Effector memory CD4-positive, alpha-beta T cell (primary cell): Measurements from ENCODE around the gene RASA2.
A peak's percentile ranks its signal among the peaks of the same experiment; 100 is the strongest.

ENCODE experiments used
- DNase-seq, 3 donors: peaks; one replicate each; pipeline ENCODE4 v3.0.0-alpha.2; 2020
- H3K27ac ChIP-seq: 2 replicates; pipeline ENCODE4 v1.7.0; 2013; ENCODE audit warnings: mild to moderate bottlenecking, low read length, moderate library complexity; ENCODE audit not compliant: insufficient read depth, poor library complexity, severe bottlenecking
- H3K27me3 ChIP-seq: replicated peaks from 2 replicates; pipeline ENCODE4 v1.7.0; 2013; ENCODE audit warnings: mild to moderate bottlenecking, low read length; ENCODE audit not compliant: insufficient read depth, control insufficient read depth, poor library complexity, severe bottlenecking
- H3K36me3 ChIP-seq: 2 replicates; pipeline ENCODE4 v1.7.0; 2013; ENCODE audit warnings: mild to moderate bottlenecking, low read length, moderate library complexity; ENCODE audit not compliant: control insufficient read depth, insufficient read depth
- H3K4me1 ChIP-seq: 2 replicates; pipeline ENCODE4 v1.7.0; 2013; ENCODE audit warnings: low read length, mild to moderate bottlenecking; ENCODE audit not compliant: control insufficient read depth, insufficient read depth, poor library complexity, severe bottlenecking
- H3K4me3 ChIP-seq: 2 replicates; pipeline ENCODE4 v1.7.0; 2013; ENCODE audit warnings: low read length, low read depth, mild to moderate bottlenecking; ENCODE audit not compliant: insufficient read depth, poor library complexity, severe bottlenecking
- H3K9me3 ChIP-seq: 2 replicates; pipeline ENCODE4 v1.7.0; 2013; ENCODE audit warnings: mild to moderate bottlenecking, low read length, moderate library complexity; ENCODE audit not compliant: control insufficient read depth
- total RNA-seq, 3 donors: gene quantifications; one replicate each; lab custom pipeline; 2026; lab: John Stamatoyannopoulos, UW

Gene RASA2
- 136 to 157 (median 140) reads per million in 3 donors for total RNA-seq

GRCh38 chr3:141486746-141487520, at the start of gene RASA2:
Gene RASA2, plus strand, starts transcription at chr3:141487027. Its CDS starts 57 bp downstream, at chr3:141487084.
- H3K27ac ChIP-seq = peak within 1 kb of the TSS; percentile 89
- peaks cover 34% of the 10 kb centered on the region for H3K4me1 ChIP-seq
- H3K4me3 ChIP-seq = peak within 1 kb of the TSS; percentile 77
- H3K36me3 ChIP-seq = no peaks in the 10 kb centered on the region
- no peaks in the 10 kb centered on the region for H3K27me3 ChIP-seq
- peak; percentile 56 to 66 (median 58) for DNase-seq
- no peaks in the 10 kb centered on the region for H3K9me3 ChIP-seq

GRCh38 chr3:141439589-141439988, 47.2 kb upstream of the RASA2 start:
- DNase-seq = no peak
- Histone ChIP-seq H3K4me3 (no peak overlapping the region), H3K36me3 (peaks cover 26% of the 10 kb centered on the region), H3K27me3 (no peaks in the 10 kb centered on the region), H3K9me3 (no peaks in the 10 kb centered on the region), H3K4me1 (peaks cover 3% of the 10 kb centered on the region), H3K27ac (no peak overlapping the region)

DNA sequence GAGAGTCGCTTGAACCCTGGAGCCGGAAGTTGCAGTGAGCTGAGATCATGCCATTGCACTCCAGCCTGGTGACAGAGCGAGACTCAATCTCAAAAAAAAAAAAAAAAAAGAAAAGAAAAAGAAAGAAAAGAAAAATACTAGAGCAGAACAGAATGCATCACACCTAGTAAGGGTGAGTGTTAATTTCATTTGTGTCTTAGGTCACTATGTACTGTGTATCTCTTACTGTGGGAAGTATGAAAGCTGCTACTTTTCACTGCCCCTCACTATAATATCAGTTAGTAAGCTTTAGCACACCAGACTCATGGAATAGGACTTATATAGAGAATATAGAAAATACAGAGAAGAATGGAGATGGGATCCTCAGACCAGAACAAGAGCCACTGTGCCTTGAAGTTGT, 45.9 kb upstream of the RASA2 start:
- H3K4me3 ChIP-seq = no peak overlapping the region
- no peaks in the 10 kb centered on the region for H3K9me3 ChIP-seq
- H3K27ac ChIP-seq = peak overlapping the region; percentile 6
- no peak for DNase-seq
- peaks cover 31% of the 10 kb centered on the region for H3K36me3 ChIP-seq
- H3K27me3 ChIP-seq = no peaks in the 10 kb centered on the region
- H3K4me1 ChIP-seq = peaks cover 3% of the 10 kb centered on the region

DNA sequence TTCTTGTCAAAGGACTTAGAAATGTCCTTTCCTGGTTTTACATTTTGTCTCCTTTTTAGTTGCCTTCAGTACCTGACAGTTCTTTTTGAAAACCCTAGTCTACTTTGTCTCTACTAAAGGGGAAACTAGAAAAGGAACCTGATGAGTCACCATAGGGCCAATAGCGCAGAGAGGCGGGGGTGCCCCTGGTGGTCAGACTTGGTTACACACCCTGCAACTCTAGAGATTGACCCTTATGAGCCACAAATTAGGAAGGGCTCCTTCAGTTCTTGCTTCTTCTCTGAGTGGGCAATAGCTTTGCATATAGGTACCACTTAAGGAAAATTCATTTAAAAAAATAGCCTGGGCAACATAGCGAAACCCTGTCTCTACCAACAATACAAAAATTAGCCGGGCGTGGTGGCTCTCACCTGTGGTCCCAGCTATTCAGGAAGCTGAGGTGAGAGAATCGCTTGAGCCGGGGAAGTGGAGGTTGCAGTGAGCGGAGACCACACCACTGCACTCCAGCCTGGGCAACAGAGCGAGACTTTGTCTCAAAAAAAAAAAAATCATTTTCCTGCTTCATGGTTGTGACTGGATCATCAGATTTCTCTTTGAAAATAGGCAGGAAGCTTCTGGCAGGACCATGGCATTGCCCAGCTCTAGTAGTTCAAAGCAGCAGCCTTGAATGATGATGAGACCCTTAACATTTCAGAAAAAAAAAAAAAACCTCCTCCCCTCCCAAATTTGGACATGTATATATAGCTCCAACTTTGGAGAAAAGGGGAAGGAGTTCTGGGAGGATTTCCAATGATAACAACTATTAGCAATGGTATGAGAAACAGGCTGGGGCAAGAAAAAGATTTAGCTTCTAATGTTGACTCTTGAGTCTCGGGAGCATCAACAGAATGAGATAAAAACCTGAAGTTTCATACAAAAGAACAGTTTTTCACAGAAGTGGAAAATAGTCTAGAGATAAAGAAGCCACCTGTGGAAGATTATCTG, 45.2 kb upstream of the RASA2 start:
- Histone ChIP-seq H3K9me3 (no peaks in the 10 kb centered on the region), H3K4me3 (no peak overlapping the region), H3K27ac (peak overlapping the region; percentile 6), H3K4me1 (peaks cover 3% of the 10 kb centered on the region), H3K36me3 (peaks cover 31% of the 10 kb centered on the region), H3K27me3 (no peaks in the 10 kb centered on the region)
- peak; percentile 55 to 64 (median 62) for DNase-seq

DNA sequence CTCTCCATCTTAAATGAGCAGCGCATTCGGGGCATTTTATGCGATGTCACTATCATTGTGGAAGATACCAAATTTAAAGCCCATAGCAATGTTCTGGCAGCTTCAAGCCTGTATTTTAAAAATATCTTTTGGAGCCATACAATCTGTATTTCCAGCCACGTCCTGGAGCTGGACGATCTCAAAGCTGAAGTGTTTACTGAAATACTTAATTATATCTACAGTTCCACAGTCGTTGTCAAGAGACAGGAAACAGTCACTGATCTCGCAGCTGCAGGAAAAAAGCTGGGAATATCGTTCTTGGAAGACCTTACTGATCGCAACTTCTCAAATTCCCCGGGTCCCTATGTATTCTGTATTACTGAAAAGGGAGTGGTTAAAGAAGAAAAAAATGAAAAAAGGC, 44.4 kb upstream of the RASA2 start:
- no peaks in the 10 kb centered on the region for H3K9me3 ChIP-seq
- H3K27ac ChIP-seq = no peak overlapping the region
- peaks cover 3% of the 10 kb centered on the region for H3K4me1 ChIP-seq
- no peak overlapping the region for H3K4me3 ChIP-seq
- H3K27me3 ChIP-seq = no peaks in the 10 kb centered on the region
- H3K36me3 ChIP-seq = peaks cover 31% of the 10 kb centered on the region
- no peak for DNase-seq

DNA sequence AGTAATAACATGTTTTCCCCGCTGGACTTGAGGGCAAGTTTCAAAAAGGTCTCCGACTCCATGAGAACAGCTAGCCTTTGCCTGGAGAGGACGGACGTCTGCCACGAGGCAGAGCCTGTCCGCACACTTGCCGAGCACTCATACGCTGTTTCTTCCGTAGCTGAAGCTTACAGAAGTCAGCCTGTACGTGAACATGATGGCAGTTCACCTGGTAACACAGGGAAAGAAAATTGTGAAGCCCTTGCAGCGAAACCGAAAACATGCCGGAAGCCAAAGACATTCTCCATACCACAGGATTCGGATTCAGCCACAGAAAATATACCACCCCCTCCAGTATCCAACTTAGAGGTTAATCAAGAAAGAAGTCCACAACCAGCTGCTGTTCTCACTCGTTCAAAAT, 43.9 kb upstream of the RASA2 start:
- peaks cover 3% of the 10 kb centered on the region for H3K4me1 ChIP-seq
- no peak overlapping the region for H3K4me3 ChIP-seq
- H3K27ac ChIP-seq = no peak overlapping the region
- no peak for DNase-seq
- peaks cover 31% of the 10 kb centered on the region for H3K36me3 ChIP-seq
- no peaks in the 10 kb centered on the region for H3K27me3 ChIP-seq
- H3K9me3 ChIP-seq = no peaks in the 10 kb centered on the region

DNA sequence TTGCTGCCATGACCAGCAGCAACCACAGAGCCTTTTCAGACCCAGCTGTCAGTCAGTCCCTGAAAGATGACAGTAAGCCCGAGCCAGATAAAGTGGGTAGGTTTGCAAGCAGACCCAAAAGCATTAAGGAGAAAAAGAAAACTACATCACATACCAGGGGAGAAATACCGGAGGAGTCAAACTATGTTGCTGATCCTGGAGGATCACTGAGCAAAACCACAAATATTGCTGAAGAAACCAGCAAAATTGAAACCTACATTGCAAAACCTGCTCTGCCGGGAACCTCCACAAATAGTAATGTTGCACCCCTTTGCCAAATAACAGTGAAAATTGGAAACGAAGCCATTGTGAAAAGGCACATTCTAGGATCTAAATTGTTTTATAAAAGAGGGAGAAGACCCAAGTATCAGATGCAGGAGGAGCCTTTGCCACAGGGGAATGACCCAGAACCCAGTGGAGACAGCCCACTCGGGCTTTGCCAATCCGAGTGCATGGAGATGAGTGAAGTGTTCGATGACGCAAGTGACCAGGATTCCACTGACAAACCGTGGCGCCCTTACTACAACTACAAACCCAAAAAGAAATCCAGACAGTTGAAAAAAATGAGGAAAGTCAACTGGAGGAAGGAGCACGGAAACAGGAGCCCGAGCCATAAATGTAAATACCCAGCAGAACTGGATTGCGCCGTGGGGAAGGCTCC, 42.1 kb upstream of the RASA2 start:
- Histone ChIP-seq H3K27me3 (no peaks in the 10 kb centered on the region), H3K27ac (no peak overlapping the region), H3K4me1 (peaks cover 3% of the 10 kb centered on the region), H3K4me3 (no peak overlapping the region), H3K9me3 (no peaks in the 10 kb centered on the region), H3K36me3 (peaks cover 31% of the 10 kb centered on the region)
- no peak for DNase-seq

- Histone ChIP-seq H3K27me3 (no peaks in the 10 kb centered on the region), H3K4me1 (peaks cover 3% of the 10 kb centered on the region), H3K27ac (no peak overlapping the region), H3K4me3 (no peak overlapping the region), H3K36me3 (peaks cover 31% of the 10 kb centered on the region), H3K9me3 (no peaks in the 10 kb centered on the region)
- DNase-seq = no peak
These were observed 40.8 kb upstream of the RASA2 start for GRCh38 chr3:141445990-141446389.

GRCh38 chr3:141446737-141447136, 40.1 kb upstream of the RASA2 start:
- no peak overlapping the region for H3K27ac ChIP-seq
- H3K9me3 ChIP-seq = no peaks in the 10 kb centered on the region
- H3K4me3 ChIP-seq = no peak overlapping the region
- H3K36me3 ChIP-seq = peaks cover 31% of the 10 kb centered on the region
- no peaks in the 10 kb centered on the region for H3K27me3 ChIP-seq
- DNase-seq = no peak
- H3K4me1 ChIP-seq = no peaks in the 10 kb centered on the region
